K562 (cell line): Measurements from ENCODE around the gene PACC1. TPM values are rescaled to one million over a fixed set of nuclear protein-coding genes. Genes with fewer than 3 reads are reported as not detected.

Source experiments
- ATAC-seq: fragments of 200-7000 bp; cut with Tn5 transposase; 3 replicates; pipeline ENCODE4 v1.9.1; 2020; ENCODE audit warnings: moderate library complexity
- BruUV-seq: library from RNA; stranded (reverse); fragments of 400-500 nt; replicated peaks from 2 replicates; lab custom pipeline; 2021; lab: Mats Ljungman, UMichigan
- CTCF ChIA-PET: fragments of 300-600 bp; formaldehyde crosslinking; extraction: SDS; loops from one replicate; lab custom pipeline; 2021; ENCODE audit warnings: low intra/inter-chr PET ratio; lab: Yijun Ruan, JAX
- POLR2A ChIA-PET: fragments of 300-600, 350-650 bp; sonication (Branson Sonifier 250); formaldehyde crosslinking; extraction: SDS; loops from one replicate; lab custom pipeline; 2021; ENCODE audit warnings: antibody characterized with exemption, inconsistent platforms; lab: Yijun Ruan, JAX
- DNase-seq, 4 experiments: peaks; one replicate each; pipeline versions ENCODE4 v3.0.0 to v3.0.0-alpha.2; 2011 to 2018; ENCODE audit warnings: low spot score in 3 of 4, mixed read lengths in 3 of 4; ENCODE audit errors: extremely low read depth in 1 of 4
- FAIRE-seq: peaks from 2 replicates; lab custom pipeline; 2011; peaks lifted over from hg19 to GRCh38; lab: Jason Lieb, UNC
- H2AFZ ChIP-seq: 2 replicates; pipeline ENCODE4 v1.6.0; 2011; ENCODE audit warnings: low read depth, low read length, control low read depth, inconsistent platforms
- H3K27ac ChIP-seq: fragments of 200-600 bp; 3 replicates; pipeline ENCODE4 v1.8.0; 2011; ENCODE audit warnings: low read depth, mild to moderate bottlenecking, control low read depth, inconsistent platforms, low read length, moderate library complexity, mixed read lengths; ENCODE audit errors: extremely low read depth
- H3K27me3 ChIP-seq, 2 experiments: fragments of 300-600 bp in 1 of 2; 2 replicates in 1 of 2; 3 replicates in 1 of 2; pipeline versions ENCODE4 v1.6.0 to v1.8.0; 2011; ENCODE audit warnings: inconsistent platforms in 2 of 2, low read length in 2 of 2, mild to moderate bottlenecking in 1 of 2, mixed read lengths in 1 of 2, moderate library complexity in 1 of 2; ENCODE audit not compliant: control insufficient read depth in 2 of 2, insufficient read depth in 2 of 2
- H3K36me3 ChIP-seq: fragments of 300-600 bp; 3 replicates; pipeline ENCODE4 v1.8.0; 2011; ENCODE audit warnings: mild to moderate bottlenecking, low read length, inconsistent platforms; ENCODE audit not compliant: control insufficient read depth, insufficient read depth
- H3K4me1 ChIP-seq, 2 experiments: fragments of 200-600 bp in 1 of 2; replicated peaks in 1 of 2; 2 replicates in 1 of 2; 3 replicates in 1 of 2; pipeline versions ENCODE4 v1.5.1 to v1.8.0; 2011; ENCODE audit warnings: inconsistent platforms in 2 of 2, low read length in 2 of 2, mild to moderate bottlenecking in 1 of 2, mixed read lengths in 1 of 2, moderate library complexity in 1 of 2; ENCODE audit not compliant: control insufficient read depth in 2 of 2, insufficient read depth in 2 of 2
- H3K4me2 ChIP-seq: 2 replicates; pipeline ENCODE4 v1.6.1; 2011; ENCODE audit warnings: low read length, control low read depth, inconsistent platforms, mixed read lengths; ENCODE audit not compliant: insufficient read depth
- H3K4me3 ChIP-seq: fragments of 200-600 bp; sonication (generic), shearing (Covaris generic); 2 replicates; pipeline ENCODE4 v1.5.1; 2016; ENCODE audit warnings: control low read depth, inconsistent platforms
- H3K79me2 ChIP-seq: fragments of 200-600 bp; 3 replicates; pipeline ENCODE4 v1.8.0; 2011; ENCODE audit warnings: low read length, inconsistent platforms; ENCODE audit not compliant: control insufficient read depth, insufficient read depth
- H3K9ac ChIP-seq, 2 experiments: 2 replicates each; pipeline versions ENCODE4 v1.6.0 to v1.6.1; 2011; ENCODE audit warnings: low read depth in 2 of 2, low read length in 2 of 2, control low read depth in 1 of 2, inconsistent platforms in 1 of 2, mild to moderate bottlenecking in 1 of 2, mixed read lengths in 1 of 2; ENCODE audit not compliant: insufficient read depth in 1 of 2
- H3K9me1 ChIP-seq: one replicate; pipeline ENCODE4 v1.6.0; 2011; ENCODE audit warnings: inconsistent platforms, mild to moderate bottlenecking, low read length, moderate library complexity; ENCODE audit not compliant: control insufficient read depth, insufficient read depth
- H3K9me3 ChIP-seq: replicated peaks from 2 replicates; pipeline ENCODE4 v1.5.1; 2011; ENCODE audit warnings: low read depth, low read length, inconsistent platforms; ENCODE audit not compliant: control insufficient read depth, insufficient read depth
- H4K20me1 ChIP-seq: replicated peaks from 2 replicates; pipeline ENCODE4 v1.6.1; 2011; ENCODE audit warnings: low read length, inconsistent platforms, mixed read lengths; ENCODE audit not compliant: control insufficient read depth, insufficient read depth
- ARNT ChIP-seq, 2 experiments: fragments of 450-650 bp; IDR thresholded peaks; 2 replicates each; pipeline ENCODE4 v1.6.1; 2016; ENCODE audit warnings: mild to moderate bottlenecking in 1 of 2
- E2F6 ChIP-seq, 2 experiments: IDR thresholded peaks; 2 replicates each; pipeline ENCODE4 v1.6.1; 2011; ENCODE audit warnings: borderline replicate concordance in 1 of 2, control low read depth in 1 of 2, low read depth in 1 of 2, low read length in 1 of 2, mild to moderate bottlenecking in 1 of 2, mixed read lengths in 1 of 2, moderate library complexity in 1 of 2; ENCODE audit not compliant: insufficient read depth in 1 of 2, insufficient read length in 1 of 2, poor library complexity in 1 of 2, severe bottlenecking in 1 of 2; ENCODE audit errors: extremely low read depth in 1 of 2
- MAX ChIP-seq: sonication (generic); formaldehyde crosslinking; IDR thresholded peaks from 2 replicates; pipeline ENCODE4 v1.9.0; 2022; ENCODE audit warnings: mild to moderate bottlenecking, missing genetic modification reagents
- STAG1 ChIP-seq: sonication (generic); formaldehyde crosslinking; IDR thresholded peaks from 2 replicates; pipeline ENCODE4 v1.5.0; 2020; ENCODE audit warnings: missing genetic modification reagents, borderline replicate concordance
- TGIF2 ChIP-seq: sonication (generic); formaldehyde crosslinking; IDR thresholded peaks from 2 replicates; pipeline ENCODE4 v1.8.1; 2022; ENCODE audit warnings: mild to moderate bottlenecking, missing genetic modification reagents, moderate library complexity
- YY1 ChIP-seq, 3 experiments: IDR thresholded peaks; 2 replicates each; pipeline ENCODE4 v1.6.1; 2011; ENCODE audit warnings: low read length in 2 of 3, mild to moderate bottlenecking in 2 of 3, moderate library complexity in 2 of 3, borderline replicate concordance in 1 of 3, control low read depth in 1 of 3, low read depth in 1 of 3; ENCODE audit not compliant: insufficient read depth in 3 of 3, insufficient replicate concordance in 2 of 3, control insufficient read depth in 1 of 3, insufficient read length in 1 of 3; ENCODE audit errors: extremely low read depth in 1 of 3
- WGBS: fragments of 100-300 bp; shearing (Covaris generic); methylation state at CpG from one replicate; pipeline ENCODE4 v1.1.6; 2016; ENCODE audit warnings: low coverage, mixed read lengths; ENCODE audit not compliant: insufficient coverage; ENCODE audit errors: missing lambda C conversion rate; 5-methylcytosine and 5-hydroxymethylcytosine counted together
- in situ Hi-C: fragments of 300-500 bp; cut with MboI; formaldehyde crosslinking; loops from 4 replicates; pipeline ENCODE4 v1.15.0; 2018; ENCODE audit warnings: inconsistent platforms, mixed read lengths
- intact Hi-C: fragments of 100-400 bp; cut with micrococcal nuclease; formaldehyde crosslinking; loops from 2 replicates; pipeline ENCODE4 v1.14.2; 2022
- polyA plus RNA-seq, 8 experiments: library from polyadenylated mRNA; depleted of rRNA in 4 of 8; stranded (reverse) in 5 of 8; unstranded in 3 of 8; fragments of >200 nt; fragmentation: Nextera tagmentation in 2 of 8; fragmentation: Illumina TruSeq in 1 of 8; extraction: Ambion mirVana in 2 of 8; extraction: Trizol in 1 of 8; gene quantifications; 2 replicates each; pipeline versions ENCODE4 v1.2.1 to v1.2.3, GENCODE V29; 2011 to 2014; ENCODE audit warnings: inconsistent platforms in 1 of 8, missing spikeins in 1 of 8
- total RNA-seq, 7 experiments: library from RNA; depleted of rRNA in 6 of 7; stranded (reverse); fragments of >200 nt in 6 of 7; fragmentation: Illumina TruSeq in 2 of 7; extraction: Trizol in 2 of 7; gene quantifications; 2 replicates each; pipeline versions ENCODE4 v1.2.1 to v1.2.3, GENCODE V29; 2011 to 2021; ENCODE audit warnings: low replicate concordance in 1 of 7

The PACC1 gene
- total and polyA plus RNA-seq, 9 of the 15 experiments (the other 6 are each of a cell fraction or from before 2014, with no cell fraction given): 7.1 to 19.3 (median 14.9) TPM

- ChIA-PET CTCF (interaction anchor here (1.1 kb wide), 1 partner anchor 535 kb away, joined by 3 read pairs; no protein-coding TSS in a partner anchor), POLR2A (interaction anchor here (0.5 kb wide), 1 partner anchor 326 kb away, joined by 4 read pairs; no protein-coding TSS in a partner anchor)
- Histone ChIP-seq H3K9ac (peak overlapping the region in 1 of 2 experiments; percentile 15; a peak in 1 of 4 replicates), H3K4me2 (no peak overlapping the region), H3K79me2 (no peaks in the 10 kb centered on the region), H3K9me3 (peaks cover 4% of the 10 kb centered on the region), H3K4me1 (peaks cover 0 to 10% of the 10 kb centered on the region in 2 experiments; a peak in 3 of 5 replicates), H3K36me3 (no peaks in the 10 kb centered on the region), H3K9me1 (peaks cover 2% of the 10 kb centered on the region), H4K20me1 (no peaks in the 10 kb centered on the region), H3K4me3 (no peak overlapping the region), H2AFZ (no peak overlapping the region; the same call in 1 of the 2 replicates), H3K27me3 (peaks cover 10 to 39% of the 10 kb centered on the region in 2 experiments; a peak in 3 of 5 replicates), H3K27ac (no peak overlapping the region)
- ATAC-seq (no peak), FAIRE-seq (no peak), DNase-seq (no peak)
- BruUV-seq: no TSS peak
- in situ Hi-C loops (loop anchor here (10.0 kb wide), 1 partner anchor 524 kb away; no protein-coding TSS in a partner anchor), intact Hi-C loops (no loop called here)
- 3% methylated on average over 9 of the region's 9 CpGs for WGBS
- TF ChIP-seq TGIF2 (CRISPR knock-in tag) (0 out of 2 replicates have a peak, but pooled peaks have one; percentile 41), YY1 (IDR thresholded peaks at IDR 0.05; ENCODE audit: borderline replicate concordance in 1 of 3, control insufficient read depth in 1 of 3, extremely low read depth in 1 of 3, insufficient read depth in 3 of 3, insufficient read length in 1 of 3, insufficient replicate concordance in 2 of 3, low read depth in 1 of 3, low read length in 2 of 3) (peak in 1 of 3 experiments; percentile 32), MAX (CRISPR knock-in tag) (peak; percentile 53; the same call in 1 of the 2 replicates), STAG1 (peak; percentile 17; the same call in 1 of the 2 replicates), ARNT (IDR thresholded peaks at IDR 0.05) (no peak), E2F6 (IDR thresholded peaks at IDR 0.05; ENCODE audit: borderline replicate concordance in 1 of 2, extremely low read depth in 1 of 2, insufficient read depth in 1 of 2, insufficient read length in 1 of 2, low read depth in 1 of 2, low read length in 1 of 2, poor library complexity in 1 of 2, severe bottlenecking in 1 of 2) (peak in 1 of 2 experiments; percentile 29)
Observed at GRCh38 chr1:212460376-212460775, 45.7 kb upstream of the PACC1 start.
